Measurements from ENCODE around the gene PMM2.

The PMM2 gene

GRCh38 chr16:8855972-8856371, 58.3 kb downstream of the PMM2 start:
- peak overlapping the region in 10 of 11 experiments; percentile 36 to 80 (median 64); a peak in 19 of 22 replicates for H3K27ac ChIP-seq
- H3K36me3 ChIP-seq: peaks cover 51 to 96% (median 87%) of the 10 kb centered on the region in 11 experiments
- peaks cover 54 to 100% (median 100%) of the 10 kb centered on the region in 10 experiments for H3K4me1 ChIP-seq
- H4K20me1 ChIP-seq: peaks cover 27 to 98% (median 87%) of the 10 kb centered on the region in 11 experiments; a peak in 21 of 22 replicates
- H3K27me3 ChIP-seq: no peaks in the 10 kb centered on the region; a peak in 1 of 22 replicates
- H3K4me3 ChIP-seq: peak overlapping the region in 3 of 10 experiments; percentile 32 to 50 (median 38); a peak in 3 of 20 replicates
- H3K4me2 ChIP-seq: peak overlapping the region; percentile 85 to 100 (median 98)
- peak overlapping the region in 9 of 11 experiments; percentile 25 to 73 (median 62); a peak in 13 of 22 replicates for H3K9ac ChIP-seq
- no peak for TF ChIP-seq Cebpa-rat (IDR thresholded peaks at IDR 0.05)
- no peaks in the 10 kb centered on the region for H3K9me3 ChIP-seq (replicated peaks in 1 of 11)

- TF ChIP-seq Cebpa-rat (IDR thresholded peaks at IDR 0.05): no peak
- peaks cover 33 to 89% (median 67%) of the 10 kb centered on the region in 11 experiments for H3K36me3 ChIP-seq
- peak overlapping the region in 7 of 11 experiments; percentile 11 to 54 (median 36); a peak in 10 of 22 replicates for H3K9ac ChIP-seq
- H3K27ac ChIP-seq: peak overlapping the region in 8 of 11 experiments; percentile 12 to 62 (median 30); a peak in 11 of 22 replicates
- H3K4me1 ChIP-seq: peaks cover 59 to 100% (median 100%) of the 10 kb centered on the region in 10 experiments
- no peaks in the 10 kb centered on the region for H3K9me3 ChIP-seq (replicated peaks in 1 of 11)
- no peaks in the 10 kb centered on the region for H3K27me3 ChIP-seq
- H4K20me1 ChIP-seq: peaks cover 60 to 100% (median 90%) of the 10 kb centered on the region in 11 experiments
- no peak overlapping the region for H3K4me3 ChIP-seq
- H3K4me2 ChIP-seq: peak overlapping the region in 9 of 11 experiments; percentile 87 to 100 (median 99); a peak in 17 of 22 replicates
Observed at GRCh38 chr16:8858994-8859912, 61.6 kb downstream of the PMM2 start.

GRCh38 chr16:8859913-8860881, 62.6 kb downstream of the PMM2 start:
- peak overlapping the region in 10 of 11 experiments; percentile 23 to 100 (median 99); a peak in 18 of 22 replicates for H3K4me2 ChIP-seq
- no peaks in the 10 kb centered on the region for H3K27me3 ChIP-seq
- peaks cover 23 to 86% (median 58%) of the 10 kb centered on the region in 11 experiments for H3K36me3 ChIP-seq
- TF ChIP-seq Cebpa-rat (IDR thresholded peaks at IDR 0.05): no peak
- no peaks in the 10 kb centered on the region for H3K9me3 ChIP-seq (replicated peaks in 1 of 11)
- H3K9ac ChIP-seq: peak overlapping the region in 8 of 11 experiments; percentile 11 to 53 (median 30); a peak in 10 of 22 replicates
- H3K4me1 ChIP-seq: peaks cover 69 to 100% (median 100%) of the 10 kb centered on the region in 10 experiments
- no peak overlapping the region for H3K4me3 ChIP-seq
- H4K20me1 ChIP-seq: peaks cover 69 to 100% (median 92%) of the 10 kb centered on the region in 11 experiments
- peak overlapping the region in 7 of 11 experiments; percentile 7 to 62 (median 32); a peak in 10 of 22 replicates for H3K27ac ChIP-seq

DNA sequence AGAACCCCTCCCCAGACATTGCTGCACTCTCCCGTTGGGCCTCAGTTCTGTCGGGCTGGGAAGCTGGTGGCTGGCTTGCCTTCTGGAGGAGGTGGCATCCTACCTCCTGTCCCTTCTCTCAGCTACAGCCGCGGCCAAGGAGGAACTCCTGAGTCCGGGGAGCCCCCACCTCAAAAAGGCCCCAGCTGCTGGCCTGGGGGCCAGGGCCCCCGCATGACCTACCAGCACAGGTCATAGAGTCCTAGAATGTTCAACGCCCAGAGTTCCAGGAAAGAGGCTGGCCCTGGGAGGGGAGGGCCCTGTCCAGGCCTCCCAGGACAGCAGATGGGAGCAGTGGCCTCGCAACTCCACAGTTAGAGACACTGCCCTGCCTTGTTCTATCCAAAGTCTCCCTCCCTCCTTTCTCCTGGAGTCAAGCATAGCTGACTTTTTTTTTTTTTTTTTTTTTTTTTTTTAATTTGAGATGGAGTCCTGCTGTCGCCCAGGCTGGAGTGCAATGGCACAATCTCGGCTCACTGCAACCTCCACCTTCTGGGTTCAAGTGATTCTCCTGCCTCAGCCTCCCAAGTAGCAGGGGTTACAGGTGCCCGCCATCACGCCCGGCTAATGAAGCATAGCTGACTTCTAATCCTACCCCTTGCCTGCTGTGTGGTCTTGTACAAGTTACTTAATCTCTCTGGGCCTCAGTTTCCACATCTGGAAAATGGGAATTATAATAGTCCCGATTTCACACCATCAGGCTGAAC, 64.1 kb downstream of the PMM2 start:
- peaks cover 70 to 100% (median 98%) of the 10 kb centered on the region in 10 experiments for H3K4me1 ChIP-seq
- no peak overlapping the region for H3K4me3 ChIP-seq
- no peaks in the 10 kb centered on the region for H3K27me3 ChIP-seq
- peaks cover 14 to 81% (median 45%) of the 10 kb centered on the region in 11 experiments for H3K36me3 ChIP-seq
- H3K9me3 ChIP-seq (replicated peaks in 1 of 11): no peaks in the 10 kb centered on the region
- TF ChIP-seq Cebpa-rat (IDR thresholded peaks at IDR 0.05): no peak
- H3K27ac ChIP-seq: peak overlapping the region in 9 of 11 experiments; percentile 25 to 95 (median 42); a peak in 13 of 22 replicates
- peak overlapping the region; percentile 29 to 100 (median 99); a peak in 20 of 22 replicates for H3K4me2 ChIP-seq
- H3K9ac ChIP-seq: peak overlapping the region in 8 of 11 experiments; percentile 5 to 60 (median 36); a peak in 9 of 22 replicates
- peaks cover 82 to 100% (median 93%) of the 10 kb centered on the region in 11 experiments for H4K20me1 ChIP-seq

DNA sequence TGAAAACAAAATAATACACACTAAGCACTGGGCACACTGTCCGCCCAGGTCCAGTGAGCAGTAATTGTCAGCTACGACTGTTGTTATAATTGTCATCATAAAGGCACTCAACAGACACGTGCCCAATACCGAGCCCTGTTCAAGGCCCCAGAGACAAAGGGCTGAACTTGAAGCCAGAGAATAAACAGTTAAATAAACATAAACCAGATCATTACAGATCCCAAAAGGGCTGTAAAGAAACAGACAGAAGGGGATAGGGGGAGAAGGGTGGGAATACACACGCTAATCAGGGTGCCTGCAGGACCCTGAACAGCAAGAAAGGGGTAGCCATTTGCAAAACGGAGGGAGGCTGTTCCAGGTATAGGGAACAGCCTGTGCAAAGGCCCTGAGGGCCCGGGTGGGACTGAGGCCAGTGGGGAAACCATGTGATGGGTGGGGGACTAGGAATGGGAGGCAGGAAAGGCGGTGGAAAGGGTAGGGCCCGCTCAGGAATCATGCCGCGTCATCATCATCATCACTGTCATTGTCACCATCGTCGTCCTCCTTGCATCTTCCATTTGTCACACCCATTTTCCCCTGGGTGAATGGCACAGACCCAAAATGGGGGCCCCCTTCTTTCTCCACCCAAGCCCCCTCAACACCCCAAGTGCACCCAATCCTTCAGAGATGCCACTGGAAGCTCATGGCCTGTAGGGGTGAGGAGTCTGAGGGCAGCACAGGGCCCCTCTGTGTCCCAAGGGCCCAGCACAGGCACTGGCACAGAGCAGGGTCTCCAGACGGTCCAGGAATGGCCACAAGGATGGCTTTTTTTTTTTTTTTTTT, 64.9 kb downstream of the PMM2 start:
- Histone ChIP-seq H3K4me2 (peak overlapping the region; percentile 94 to 100 (median 99); a peak in 19 of 22 replicates), H3K27me3 (no peaks in the 10 kb centered on the region), H3K36me3 (peaks cover 14 to 75% (median 41%) of the 10 kb centered on the region in 11 experiments), H3K4me1 (peaks cover 67 to 97% (median 90%) of the 10 kb centered on the region in 10 experiments), H3K9ac (peak overlapping the region in 4 of 11 experiments; percentile 9 to 94 (median 21); a peak in 3 of 22 replicates), H3K4me3 (no peak overlapping the region), H4K20me1 (peaks cover 82 to 100% (median 96%) of the 10 kb centered on the region in 11 experiments), H3K27ac (peak overlapping the region in 7 of 11 experiments; percentile 10 to 95 (median 22); a peak in 8 of 22 replicates), H3K9me3 (replicated peaks in 1 of 11) (no peaks in the 10 kb centered on the region)
- TF ChIP-seq Cebpa-rat (IDR thresholded peaks at IDR 0.05): no peak

- Histone ChIP-seq H3K4me2 (peak overlapping the region; percentile 94 to 100 (median 99)), H3K36me3 (peaks cover 4 to 63% (median 28%) of the 10 kb centered on the region in 11 experiments), H3K27ac (peak overlapping the region in 9 of 11 experiments; percentile 11 to 95 (median 84); a peak in 15 of 22 replicates), H3K4me3 (peak overlapping the region in 8 of 10 experiments; percentile 43 to 94 (median 74); a peak in 10 of 20 replicates), H3K27me3 (no peaks in the 10 kb centered on the region), H3K4me1 (peaks cover 58 to 84% (median 77%) of the 10 kb centered on the region in 10 experiments), H3K9ac (peak overlapping the region in 9 of 11 experiments; percentile 81 to 94 (median 91); a peak in 18 of 22 replicates), H4K20me1 (peaks cover 76 to 95% (median 87%) of the 10 kb centered on the region in 11 experiments), H3K9me3 (replicated peaks in 1 of 11) (no peaks in the 10 kb centered on the region)
- no peak for TF ChIP-seq Cebpa-rat (IDR thresholded peaks at IDR 0.05)
Observed at GRCh38 chr16:8863594-8864424, 66.2 kb downstream of the PMM2 start.

Data from BLaER1 treated with 17β-estradiol and CSF1 and Interleukin-3, amounts not matched to agents 10 nM and 100 nM (cell line).